Stimulated activated CD4-positive, alpha-beta T cell treated with anti-CD3 and anti-CD28 coated beads, Interleukin-15, amount 100 ng/mL, for 1 hour (primary cell): Measurements from ENCODE around the gene PKNOX1.
"Not testable (repeated sequence)": the region's sequence is repeated elsewhere in the genome, so short reads cannot be mapped to it uniquely, and the experiment has no call there.

Experiments used
- DNase-seq, 2 donors: peaks; one replicate each; pipeline ENCODE4 v3.0.0-alpha.2; 2020; ENCODE audit warnings: low read depth in 1 of 2, low spot score in 1 of 2

Gene PKNOX1

DNA sequence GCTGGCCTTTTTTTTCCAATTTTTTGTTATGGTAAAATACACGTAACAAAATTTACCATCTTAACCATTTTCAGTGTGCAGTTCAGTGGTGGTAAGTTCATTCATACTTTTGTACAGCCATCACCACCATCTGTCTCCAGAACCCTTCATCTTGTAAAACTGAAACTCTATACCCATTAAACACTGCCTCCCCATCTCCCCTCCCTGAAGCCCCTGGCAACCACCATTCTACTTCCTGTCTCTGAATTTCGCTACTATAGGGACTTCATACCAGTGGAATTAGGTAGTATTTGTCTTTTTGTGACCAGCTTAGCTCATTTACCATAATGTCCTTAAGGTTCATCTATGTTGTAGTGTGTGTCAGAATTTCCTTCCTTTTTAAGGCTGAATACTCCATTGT is 8.7 kb downstream of the PKNOX1 start:
- no peak for DNase-seq

DNA sequence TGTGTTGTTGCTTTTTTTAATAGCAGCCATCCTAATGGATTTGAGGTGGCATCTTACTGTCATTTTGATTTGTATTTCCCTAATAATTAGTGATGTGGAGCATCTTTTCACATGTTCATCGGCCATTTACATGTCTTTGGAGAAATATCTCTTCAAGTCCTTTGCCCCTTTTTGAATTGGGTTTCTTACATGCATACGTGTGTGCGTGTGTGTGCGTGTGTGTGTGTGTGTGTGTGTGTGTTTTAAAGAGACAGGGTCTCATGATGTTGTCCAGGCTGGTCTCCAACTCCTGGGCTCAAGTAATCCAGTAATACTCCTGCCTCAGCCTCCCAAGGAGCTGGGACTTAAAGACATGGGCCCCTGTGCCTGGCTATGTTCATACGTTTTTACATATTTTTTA is 9.5 kb downstream of the PKNOX1 start:
- no peak for DNase-seq

DNA sequence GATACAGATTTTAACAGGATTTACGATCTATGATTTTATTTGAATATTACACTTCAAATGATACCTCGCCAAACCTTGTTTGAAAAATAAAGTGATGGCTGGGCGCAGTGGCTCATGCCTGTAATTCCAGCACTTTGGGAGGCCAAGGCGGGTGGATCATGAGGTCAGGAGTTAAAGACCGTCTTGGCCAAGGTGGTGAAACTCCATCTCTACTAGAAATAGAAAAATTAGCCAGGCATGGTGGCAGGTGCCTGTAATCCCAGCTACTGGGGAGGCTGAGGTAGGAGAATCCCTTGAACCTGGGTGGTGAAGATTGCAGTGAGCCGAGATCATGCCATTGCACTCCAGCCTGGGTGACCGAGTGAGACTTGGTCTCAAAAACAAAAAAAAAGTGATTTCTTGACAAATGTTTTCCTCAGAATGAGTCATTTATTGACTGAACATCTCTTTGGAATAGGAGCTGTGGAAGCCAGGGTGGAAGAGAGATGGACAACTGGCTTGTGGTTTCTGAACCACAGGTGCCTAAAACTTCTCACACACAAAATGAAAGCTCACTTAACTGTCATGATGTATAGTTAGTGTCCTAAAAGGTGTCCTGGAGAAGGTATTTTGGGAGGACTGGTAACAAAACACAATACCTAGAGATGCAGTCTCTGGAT is 11.9 kb downstream of the PKNOX1 start:
- DNase-seq: no peak

DNA sequence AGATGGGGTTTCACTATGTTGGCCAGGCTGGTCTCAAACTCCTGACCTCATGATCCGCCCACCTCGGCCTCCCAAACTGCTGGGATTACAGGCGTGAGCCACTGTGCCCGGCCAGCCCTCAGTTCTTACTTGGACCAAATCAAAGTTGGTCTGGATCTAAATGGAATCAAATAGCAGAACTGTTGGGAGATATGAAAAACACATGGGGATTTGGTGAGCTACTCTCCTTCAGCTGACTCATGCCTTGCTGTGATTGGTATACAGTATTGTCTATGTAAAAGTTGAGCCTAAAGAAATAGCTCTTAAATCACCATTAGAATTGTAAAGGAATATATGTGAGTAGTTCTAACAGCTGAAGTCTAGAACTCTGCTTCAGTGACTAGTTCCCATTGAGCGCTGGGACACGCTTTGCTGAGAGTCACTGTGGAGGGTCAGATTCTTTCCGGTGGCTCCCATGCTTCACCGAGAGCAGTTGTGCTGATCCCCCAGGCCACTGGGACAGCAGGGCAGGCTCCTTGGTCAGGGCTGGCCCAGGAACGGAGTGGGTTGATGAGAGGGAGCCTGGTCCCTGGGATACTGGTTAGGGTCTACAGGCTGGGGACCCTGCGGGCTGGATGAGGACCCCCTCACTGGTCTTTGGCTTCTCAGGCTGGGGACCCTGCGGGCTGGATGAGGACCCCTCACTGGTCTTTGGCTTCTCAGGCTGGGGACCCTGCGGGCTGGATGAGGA is 14.0 kb downstream of the PKNOX1 start:
- DNase-seq: no peak

DNA sequence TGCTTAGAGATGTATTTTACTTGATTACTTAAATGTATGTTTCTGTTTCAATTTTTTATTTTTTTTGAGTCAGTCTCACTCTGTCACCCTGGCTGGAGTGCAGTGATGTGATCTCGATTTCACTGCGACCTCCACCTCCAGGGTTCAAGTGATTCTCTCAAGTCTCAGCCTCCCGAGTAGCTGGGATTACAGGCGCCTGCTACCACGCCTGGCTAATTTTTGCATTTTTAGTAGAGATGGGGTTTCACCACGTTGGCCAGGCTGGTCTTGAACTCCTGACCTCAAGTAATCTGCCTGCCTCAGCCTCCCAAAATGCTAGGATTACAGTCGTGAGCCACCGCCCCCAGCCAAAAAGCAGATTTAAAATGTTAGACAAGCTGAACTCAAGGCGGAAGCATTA is 15.0 kb downstream of the PKNOX1 start:
- DNase-seq: not testable (repeated sequence)

DNA sequence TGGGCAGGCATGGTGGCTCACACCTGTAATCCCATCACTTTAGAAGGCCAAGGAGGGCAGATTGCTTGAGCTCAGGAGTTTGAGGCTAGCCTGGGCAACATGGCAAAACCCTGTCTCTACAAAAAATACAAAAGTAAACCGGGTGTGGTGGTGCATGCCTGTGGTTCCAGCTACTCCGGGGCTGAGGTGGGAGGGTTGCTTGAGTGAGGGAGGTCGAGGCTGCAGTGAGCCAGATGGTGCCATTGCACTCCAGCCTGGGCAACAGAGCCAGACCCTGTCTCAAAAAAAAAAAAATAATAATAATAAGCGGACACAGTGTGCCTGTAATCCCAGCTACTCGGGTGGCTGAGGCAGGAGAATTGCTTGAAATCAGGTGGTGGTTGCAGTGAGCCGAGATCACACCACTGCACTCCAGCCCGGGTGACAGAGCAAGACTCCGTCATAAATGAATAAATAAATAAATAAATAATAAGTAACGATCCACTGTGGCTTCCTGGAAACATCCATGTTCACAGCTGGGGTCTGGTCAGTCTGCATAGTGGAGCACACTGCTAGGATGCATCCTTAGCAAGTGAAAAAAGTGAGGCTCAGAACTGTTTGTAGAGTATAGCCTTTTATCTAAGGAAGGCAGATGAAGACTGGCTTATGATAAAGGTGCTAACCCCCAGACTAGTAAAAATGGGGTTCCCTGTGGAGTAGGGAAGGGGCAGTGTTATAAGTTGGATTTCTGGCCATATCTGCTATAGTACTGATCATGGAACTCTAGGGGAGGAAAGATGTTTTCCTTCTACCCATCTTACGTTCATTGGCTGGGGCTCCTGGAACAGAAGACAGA is 15.7 kb downstream of the PKNOX1 start:
- DNase-seq: no peak

DNA sequence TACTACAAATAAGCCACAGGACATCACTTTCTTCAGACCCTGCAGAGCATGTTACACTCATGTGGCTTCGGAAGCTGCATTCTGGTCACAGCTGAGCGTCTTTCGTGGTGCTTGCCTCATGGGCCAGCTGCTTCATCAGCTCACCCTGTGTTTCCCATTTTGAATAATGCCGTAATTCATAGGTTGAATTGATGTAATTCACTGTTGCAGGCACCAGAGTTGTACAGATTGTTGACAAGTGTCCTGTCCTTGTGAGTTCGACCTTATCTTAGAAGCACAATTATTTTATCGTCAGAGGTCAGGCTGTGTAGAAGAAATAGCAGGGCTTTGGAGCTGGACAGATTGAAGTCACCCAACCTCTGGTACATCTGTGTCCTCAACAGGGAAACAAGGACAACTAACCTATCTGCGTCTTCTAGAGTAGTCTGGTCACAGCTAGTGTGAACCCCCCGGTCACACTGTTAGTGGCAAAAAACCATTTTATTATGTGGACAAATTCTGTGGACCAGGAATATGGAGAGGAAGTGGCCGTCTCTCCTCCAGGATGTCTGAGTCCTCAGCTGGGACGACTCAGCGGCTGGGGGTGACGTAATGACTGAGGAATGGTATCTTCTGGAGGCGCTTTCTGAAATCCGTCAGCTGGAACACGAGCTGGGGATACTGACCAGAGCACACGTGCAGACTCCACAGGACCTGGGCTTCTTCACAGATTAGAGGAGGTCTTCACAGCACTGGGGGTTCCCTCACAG is 17.8 kb downstream of the PKNOX1 start:
- no peak for DNase-seq

DNA sequence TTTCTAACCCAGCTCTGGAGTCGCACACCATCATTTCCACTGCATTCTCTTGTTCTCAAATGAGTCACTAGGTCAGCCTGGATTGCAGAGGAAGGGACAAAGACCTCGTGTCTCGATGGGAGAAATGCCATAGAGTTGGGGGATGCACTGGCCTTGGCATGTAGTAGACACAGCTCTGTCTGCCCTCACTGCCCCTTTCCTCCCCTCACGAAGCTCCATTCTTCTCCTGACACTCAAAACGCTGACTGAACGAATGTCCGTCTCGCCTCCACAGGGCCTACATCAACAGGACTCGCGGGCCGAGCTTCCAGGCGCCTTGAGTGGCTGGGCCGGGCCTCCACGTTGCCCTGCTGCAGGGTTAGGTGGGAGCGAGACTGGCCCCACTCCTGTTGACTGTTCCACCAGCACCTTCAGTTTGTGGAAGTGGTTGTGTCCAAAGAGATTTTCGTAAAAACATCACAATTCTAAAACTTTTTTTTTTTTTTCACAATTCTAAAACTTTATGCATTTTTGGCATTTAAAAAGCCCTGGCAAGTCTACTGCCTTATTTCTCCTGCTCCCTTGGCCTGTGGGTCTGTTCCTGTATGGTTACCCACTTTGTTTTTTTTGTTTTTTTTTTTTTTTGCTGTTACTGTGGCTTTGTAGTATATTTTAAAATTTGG is 18.8 kb downstream of the PKNOX1 start:
- DNase-seq: no peak

DNA sequence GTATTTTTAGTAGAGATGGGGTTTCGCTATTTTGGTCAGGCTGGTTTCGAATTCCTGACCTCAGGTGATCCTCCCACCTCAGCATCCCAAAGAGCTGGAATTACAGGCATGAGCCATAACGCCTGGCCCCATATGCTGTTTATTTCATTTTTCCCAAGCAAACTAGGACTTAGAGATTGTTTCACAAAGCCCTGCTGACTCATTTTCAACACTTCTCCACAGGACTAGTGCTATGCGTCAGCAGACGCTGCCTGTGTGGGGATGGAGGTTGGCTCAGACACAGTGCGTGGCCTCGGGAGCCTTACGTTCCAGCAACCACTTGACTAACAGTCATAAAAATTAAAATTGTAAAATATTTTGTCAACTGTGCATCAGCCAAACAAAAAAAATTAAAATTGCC is 22.7 kb downstream of the PKNOX1 start:
- no peak for DNase-seq

DNA sequence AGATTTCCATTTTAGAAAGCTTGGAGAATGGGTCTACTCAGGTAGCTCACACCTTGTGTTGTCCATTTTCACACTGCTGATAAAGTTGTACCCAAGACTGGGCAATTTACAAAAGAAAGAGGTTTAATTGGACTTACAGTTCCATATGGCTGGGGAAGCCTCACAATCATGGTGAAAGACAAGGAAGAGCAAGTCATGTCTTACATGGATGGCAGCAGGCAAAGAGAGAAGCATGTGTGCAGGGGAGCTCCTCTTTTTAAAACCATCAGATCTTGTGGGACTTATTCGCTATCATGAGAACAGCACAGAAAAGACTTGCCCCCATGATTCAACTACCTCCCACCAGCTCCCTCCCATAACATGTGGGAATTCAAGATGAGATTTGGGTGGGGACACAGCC is 23.6 kb downstream of the PKNOX1 start:
- DNase-seq: not testable (repeated sequence)

DNA sequence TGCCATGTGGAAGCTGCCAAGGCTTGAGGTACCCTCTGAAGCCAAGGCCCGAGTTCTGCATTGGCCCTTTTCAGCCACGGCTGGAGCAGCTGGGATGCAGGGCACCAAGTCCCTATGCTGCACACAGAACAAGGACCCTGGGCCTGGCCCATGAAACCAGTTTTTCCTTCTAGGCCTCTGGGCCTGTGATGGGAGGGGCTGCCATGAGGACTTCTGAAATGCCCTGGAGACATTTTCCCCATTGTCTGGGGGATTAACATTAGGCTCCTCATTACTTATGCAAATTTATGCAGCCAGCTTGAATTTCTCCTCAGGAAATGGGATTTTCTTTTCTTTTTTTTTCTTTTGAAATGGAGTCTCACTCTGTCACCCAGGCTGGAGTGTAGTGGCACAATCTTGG is 24.8 kb downstream of the PKNOX1 start:
- not testable (repeated sequence) for DNase-seq

DNA sequence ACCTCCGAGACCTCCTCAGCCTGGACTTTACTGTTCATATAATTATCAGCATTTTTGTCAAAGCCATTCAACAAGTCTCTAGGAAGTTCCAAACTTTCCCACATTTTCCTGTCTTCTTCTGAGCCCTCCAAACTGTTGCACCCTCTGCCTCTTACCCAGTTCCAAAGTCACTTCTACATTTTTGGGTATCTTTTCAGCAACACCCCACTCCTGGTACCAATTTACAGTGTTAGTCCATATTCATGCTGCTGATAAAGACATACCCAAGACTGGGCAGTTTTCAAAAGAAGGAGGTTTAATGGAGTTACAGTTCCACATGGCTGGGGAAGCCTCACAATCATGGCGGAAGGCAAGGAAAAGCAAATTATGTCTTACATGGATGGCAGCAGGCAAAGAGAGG is 25.7 kb downstream of the PKNOX1 start:
- DNase-seq: not testable (repeated sequence)

DNA sequence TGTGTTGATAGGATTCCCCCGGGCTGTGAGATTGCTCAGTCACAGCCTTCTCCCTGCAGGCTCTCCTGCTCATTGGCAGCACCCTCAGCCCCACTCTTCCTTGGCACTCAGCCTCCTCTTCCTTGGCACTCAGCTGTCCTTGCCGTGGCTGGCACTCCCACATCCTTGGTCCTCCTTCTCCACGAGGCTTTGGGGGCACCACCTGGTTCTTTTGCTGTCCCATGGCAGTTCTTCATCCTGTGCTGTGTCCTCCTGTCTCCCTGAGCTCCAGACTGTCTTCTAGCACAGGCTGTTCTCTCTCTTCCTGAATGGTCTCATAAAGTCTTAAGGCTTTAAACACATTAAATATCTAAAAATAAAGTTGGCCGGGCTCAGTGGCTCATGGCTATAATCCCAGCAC is 27.0 kb downstream of the PKNOX1 start:
- DNase-seq: no peak

DNA sequence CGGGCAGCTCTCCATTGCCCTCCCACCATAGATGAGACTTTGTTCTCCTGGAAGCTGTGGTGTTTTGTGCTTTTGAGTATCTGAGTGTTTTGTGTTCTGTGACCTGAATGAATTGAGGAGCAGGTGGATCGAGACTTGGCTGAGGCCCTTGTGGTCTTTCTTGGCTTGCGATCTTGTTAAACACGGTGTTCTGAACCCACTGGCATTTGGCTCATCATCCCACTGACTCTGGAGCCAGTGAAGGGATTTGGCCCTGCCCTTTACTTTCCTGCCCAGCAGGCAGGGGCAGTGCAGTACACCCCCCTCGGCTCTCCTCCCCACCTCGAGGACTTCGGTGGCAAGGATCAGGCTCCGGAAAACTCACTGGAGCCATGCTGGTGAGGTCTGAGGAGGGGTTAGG is 30.6 kb downstream of the PKNOX1 start:
- no peak for DNase-seq

DNA sequence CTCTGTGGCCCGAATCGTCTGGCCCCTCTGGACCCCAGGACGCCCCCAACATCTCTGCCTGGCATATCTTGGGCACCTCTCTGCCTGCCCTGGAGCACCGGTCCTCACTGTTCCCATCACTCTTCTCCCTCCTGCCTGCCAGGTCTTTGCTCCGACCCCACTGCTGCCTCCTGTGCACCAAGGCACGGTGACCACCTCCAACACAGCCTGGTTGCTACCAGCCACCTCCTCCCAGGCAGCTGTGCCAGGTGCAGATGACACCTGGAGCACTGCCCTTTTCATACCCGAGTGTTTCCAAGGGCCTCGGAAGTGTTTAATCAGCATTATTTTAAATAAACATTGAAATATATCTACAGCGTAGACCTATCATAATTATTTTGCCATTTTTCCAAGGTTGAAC is 31.3 kb downstream of the PKNOX1 start:
- no peak for DNase-seq

DNA sequence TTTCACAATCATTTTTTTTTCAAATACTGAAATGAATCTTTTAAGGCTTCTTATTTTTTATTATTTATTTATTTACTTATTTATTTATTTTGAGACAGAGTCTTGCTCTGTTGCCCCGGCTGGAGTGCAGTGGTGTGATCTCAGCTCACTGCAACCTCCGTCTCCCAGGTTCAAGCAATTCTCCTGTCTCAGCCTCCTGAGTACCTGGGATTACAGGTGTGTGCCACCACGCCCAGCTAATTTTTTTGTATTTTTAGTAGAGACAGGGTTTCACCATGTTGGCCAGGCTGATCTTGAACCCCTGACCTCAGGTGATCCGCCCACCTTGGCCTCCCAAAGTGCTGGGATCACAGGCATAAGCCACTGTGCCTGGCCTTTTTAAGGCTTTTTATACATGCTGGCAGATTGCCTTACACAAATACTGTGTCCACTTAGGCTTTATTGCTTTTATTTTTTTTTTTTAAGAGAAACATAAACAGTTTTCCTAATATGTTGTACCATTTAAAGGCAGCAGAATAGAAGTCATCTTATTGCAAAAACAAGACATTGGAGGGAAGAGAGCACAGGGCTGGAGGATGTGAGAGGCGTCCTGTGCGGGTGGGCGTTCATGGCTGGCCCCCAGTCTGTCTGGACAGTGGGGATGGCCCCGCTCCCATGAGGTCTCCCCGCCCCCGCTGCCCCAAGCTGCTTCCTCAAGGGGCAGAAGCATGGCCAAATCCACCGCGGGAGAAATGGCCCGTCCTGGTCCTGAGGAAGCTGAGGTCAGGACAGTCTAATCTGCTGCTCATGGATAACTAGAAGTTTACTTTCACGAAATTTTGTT is 31.9 kb downstream of the PKNOX1 start:
- not testable (repeated sequence) for DNase-seq

DNA sequence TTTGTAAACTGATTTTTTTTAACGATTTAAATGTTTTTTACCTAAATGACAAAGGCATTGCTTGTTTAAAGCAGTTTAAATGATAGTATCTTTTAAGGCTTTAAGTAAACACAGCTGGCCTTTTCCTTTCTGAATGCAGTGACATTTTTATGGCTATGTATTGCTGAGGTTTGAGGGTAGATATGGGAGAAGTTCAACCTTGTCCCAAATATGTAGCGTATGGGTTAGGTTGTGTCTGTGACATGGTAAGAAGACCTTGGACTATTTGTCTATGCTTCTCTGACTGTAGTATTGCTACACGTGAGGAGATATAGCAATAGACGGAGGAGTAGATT is 32.5 kb downstream of the PKNOX1 start:
- no peak for DNase-seq

DNA sequence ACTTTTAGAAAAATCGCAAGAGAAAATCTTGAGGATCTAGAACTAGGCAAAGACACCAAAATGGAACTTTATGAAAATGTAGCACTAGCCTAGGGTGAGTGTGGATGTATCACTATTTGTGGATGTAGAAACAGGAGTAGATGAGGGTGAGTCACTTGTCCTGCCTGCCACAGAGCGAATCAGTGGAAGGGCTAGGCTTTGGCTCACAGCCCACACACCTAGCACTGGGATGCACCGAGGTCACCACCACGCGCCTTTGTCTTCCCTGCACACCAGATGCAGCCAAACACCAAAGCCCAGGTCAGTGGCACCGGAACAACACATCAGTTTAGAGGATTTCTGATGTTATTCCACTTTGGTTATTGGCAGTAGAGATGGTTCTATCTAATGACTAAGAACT is 38.2 kb downstream of the PKNOX1 start:
- DNase-seq: no peak

DNA sequence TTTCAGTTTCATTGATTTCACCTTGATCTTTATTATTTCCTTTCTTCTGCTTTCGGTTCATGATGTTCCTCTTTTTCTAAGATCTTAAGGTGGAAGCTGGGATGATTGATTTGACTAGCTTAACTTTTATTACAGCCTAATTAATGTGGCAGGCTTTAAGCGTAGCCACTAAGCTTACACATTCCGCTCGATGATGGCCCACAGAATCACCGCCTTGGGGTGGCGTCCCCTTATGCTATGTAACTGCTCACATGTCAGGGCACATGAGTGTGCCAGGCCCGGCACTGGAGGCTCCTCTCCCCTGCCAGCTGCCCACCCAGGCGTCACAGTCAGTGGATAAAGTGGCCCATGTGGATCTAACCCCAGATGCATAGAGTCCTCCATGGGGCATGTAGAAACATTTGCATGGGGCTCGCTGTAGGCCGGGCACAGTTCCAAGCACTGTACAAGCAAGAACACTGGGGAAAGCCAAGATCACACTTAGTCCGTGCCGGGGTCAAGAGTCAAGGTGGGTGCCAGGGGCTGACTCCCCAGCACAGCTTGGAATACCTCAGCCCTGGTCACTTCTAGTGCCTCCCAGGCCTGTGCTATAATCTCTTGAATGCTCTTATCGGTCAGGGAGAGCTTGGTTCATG is 41.7 kb downstream of the PKNOX1 start:
- no peak for DNase-seq

DNA sequence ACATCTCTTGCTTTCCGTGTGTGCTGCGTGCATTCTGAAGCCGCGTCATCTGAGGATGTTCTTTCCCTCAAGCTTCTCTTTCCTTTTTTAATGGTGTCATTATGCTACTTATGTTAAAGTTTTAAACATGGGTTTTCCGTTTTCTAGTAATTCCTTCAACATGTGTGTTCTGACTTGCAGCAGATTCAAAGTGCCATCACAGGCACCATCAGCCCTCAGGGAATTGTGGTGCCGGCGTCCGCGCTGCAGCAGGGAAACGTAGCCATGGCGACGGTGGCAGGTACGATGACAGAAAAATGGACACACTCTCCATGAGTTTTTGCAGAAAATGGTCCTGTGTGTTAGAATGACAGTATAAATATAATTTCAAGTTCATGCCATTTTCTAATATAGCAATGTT is 42.4 kb downstream of the PKNOX1 start:
- no peak for DNase-seq
